NB4 (cell line): ENCODE results near the gene TRAT1.
"Not testable (repeated sequence)": the region's sequence is repeated elsewhere in the genome, so short reads cannot be mapped to it uniquely, and the experiment has no call there.

Experiments used
- DNase-seq: peaks from one replicate; pipeline ENCODE4 v3.0.0; 2010; ENCODE audit warnings: low read depth
- H3K4me3 ChIP-seq: one replicate; pipeline ENCODE4 v1.5.1; 2011; ENCODE audit warnings: mild to moderate bottlenecking, low read depth, low read length, moderate library complexity
- MYC ChIP-seq: IDR thresholded peaks from 2 replicates; pipeline ENCODE4 v1.6.1; 2011; ENCODE audit warnings: low read depth, low read length
- POLR2A ChIP-seq: IDR thresholded peaks from 2 replicates; pipeline ENCODE4 v1.6.1; 2011; ENCODE audit warnings: mild to moderate bottlenecking; ENCODE audit not compliant: insufficient read length; ENCODE audit errors: extremely low read depth
- TF ChIP-seq, protein P1 (sequence below): IDR thresholded peaks from 2 replicates; pipeline ENCODE4 v1.6.1; 2011; ENCODE audit warnings: low read depth, low read length
- TF ChIP-seq, protein P2 (sequence below): IDR thresholded peaks from one replicate; pipeline ENCODE4 v1.5.1; 2012; ENCODE audit warnings: low read depth, low read length

TRAT1 gene

DNA sequence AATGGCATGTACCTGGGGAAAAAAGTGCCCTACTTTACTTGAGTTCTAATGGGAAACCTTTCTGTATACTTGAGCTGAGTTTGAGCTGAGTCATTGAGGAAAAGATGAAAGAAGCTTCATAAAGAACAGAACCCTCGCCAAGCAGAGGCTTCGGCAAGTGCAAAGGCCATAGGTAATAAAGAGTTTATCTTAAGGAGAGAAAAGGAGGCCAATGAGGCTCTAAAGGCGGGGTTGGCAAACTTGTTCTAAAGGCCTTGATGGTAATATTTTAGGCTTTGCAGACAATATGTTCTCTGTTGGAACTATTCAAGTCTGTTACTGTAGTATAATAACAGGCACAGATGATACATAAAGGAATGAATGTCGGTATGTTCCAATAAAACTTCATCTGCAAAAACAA is 17.6 kb upstream of the TRAT1 start:
- DNase-seq = no peak
- H3K4me3 ChIP-seq = no peak overlapping the region
- no peak for TF ChIP-seq MYC
- TF ChIP-seq POLR2A = no peak
- TF ChIP-seq, protein P1, sequence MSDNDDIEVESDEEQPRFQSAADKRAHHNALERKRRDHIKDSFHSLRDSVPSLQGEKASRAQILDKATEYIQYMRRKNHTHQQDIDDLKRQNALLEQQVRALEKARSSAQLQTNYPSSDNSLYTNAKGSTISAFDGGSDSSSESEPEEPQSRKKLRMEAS = no peak
- TF ChIP-seq, protein P2, sequence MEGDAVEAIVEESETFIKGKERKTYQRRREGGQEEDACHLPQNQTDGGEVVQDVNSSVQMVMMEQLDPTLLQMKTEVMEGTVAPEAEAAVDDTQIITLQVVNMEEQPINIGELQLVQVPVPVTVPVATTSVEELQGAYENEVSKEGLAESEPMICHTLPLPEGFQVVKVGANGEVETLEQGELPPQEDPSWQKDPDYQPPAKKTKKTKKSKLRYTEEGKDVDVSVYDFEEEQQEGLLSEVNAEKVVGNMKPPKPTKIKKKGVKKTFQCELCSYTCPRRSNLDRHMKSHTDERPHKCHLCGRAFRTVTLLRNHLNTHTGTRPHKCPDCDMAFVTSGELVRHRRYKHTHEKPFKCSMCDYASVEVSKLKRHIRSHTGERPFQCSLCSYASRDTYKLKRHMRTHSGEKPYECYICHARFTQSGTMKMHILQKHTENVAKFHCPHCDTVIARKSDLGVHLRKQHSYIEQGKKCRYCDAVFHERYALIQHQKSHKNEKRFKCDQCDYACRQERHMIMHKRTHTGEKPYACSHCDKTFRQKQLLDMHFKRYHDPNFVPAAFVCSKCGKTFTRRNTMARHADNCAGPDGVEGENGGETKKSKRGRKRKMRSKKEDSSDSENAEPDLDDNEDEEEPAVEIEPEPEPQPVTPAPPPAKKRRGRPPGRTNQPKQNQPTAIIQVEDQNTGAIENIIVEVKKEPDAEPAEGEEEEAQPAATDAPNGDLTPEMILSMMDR = no peak

DNA sequence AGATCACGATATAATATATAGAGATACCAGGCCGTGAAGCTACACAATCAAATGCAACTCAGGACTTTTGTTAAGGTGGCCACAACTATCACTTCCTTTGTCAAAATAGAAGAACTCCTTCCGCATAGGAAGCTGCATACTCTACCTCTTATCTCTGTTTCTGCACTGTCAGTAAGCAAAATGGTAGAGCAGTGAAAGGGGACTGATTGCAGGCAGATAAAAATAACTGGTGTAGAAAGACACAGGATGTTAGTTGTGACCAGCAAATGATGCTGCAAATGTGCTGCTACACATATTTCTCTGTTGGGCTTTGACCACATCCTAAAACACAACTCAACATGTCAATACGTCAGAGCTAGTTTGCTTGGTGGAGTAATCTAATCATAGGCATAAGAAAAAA is 16.3 kb upstream of the TRAT1 start:
- no peak overlapping the region for H3K4me3 ChIP-seq
- DNase-seq = no peak
- TF ChIP-seq POLR2A = no peak
- no peak for TF ChIP-seq MYC
- TF ChIP-seq, protein P2 = no peak
- TF ChIP-seq, protein P1 = no peak

DNA sequence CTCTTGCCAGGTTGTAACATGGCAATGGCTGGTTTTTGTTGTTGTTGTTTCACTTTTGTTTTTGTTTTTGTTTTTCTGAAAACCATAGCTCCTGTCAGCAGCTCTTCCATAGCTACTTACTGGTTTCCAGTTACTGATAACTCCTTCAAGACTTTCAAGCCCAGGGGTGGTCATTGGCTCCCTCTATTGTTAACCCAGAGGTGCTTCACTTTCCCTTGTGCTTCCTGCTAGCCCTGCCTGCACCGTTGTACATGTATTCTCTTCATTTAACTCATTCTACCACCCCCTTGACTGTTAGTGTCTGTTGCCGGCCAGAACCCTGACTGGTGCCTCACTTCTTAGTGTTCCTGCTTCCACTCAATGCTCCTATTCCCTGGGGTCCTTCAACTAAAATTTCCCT is 4.2 kb upstream of the TRAT1 start:
- TF ChIP-seq, protein P1 = no peak
- TF ChIP-seq MYC (no peak), POLR2A (no peak)
- TF ChIP-seq, protein P2 = peak; percentile 9
- H3K4me3 ChIP-seq = no peak overlapping the region
- DNase-seq = peak; percentile 34

DNA sequence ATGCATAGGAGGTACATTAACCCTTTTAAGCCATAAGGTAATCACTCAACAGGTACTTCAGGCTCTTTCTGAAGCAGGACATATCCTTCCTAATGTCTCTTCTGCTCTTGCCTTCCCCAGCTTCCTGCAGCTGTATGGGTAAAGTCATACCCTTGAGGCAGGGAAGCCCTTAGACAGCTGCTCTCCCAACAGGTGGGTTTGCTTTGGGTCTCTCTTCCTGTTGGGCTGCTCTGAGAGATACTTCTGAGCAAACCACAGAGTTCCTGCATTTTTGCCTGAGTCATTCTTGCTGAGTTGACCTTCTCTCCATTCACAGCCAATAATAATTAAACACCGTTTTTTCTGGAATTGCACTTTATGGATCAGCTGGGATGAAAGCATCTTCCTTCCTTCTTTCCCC is 2.0 kb upstream of the TRAT1 start:
- TF ChIP-seq POLR2A = no peak
- TF ChIP-seq, protein P2 = no peak
- TF ChIP-seq MYC = no peak
- TF ChIP-seq, protein P1 = no peak
- DNase-seq = no peak
- no peak overlapping the region for H3K4me3 ChIP-seq

DNA sequence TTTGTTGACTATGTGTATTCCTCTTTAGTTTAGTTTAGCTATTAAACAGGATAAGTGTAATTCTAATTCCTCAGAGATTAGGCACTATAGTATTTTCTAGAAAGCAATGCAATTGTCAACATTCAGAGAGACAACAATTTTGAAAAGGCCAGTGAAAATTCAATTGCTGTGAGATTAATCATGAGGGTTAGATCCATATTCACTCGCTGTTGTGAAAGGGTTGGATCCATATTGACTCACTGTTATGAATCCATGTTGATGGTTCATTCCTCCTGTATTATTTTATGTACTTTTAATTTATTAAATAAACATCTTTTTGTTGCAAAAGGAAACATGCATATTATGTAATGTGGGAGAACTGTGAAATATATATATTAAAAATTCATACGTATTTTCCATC is 641 bp downstream of the TRAT1 start:
- TF ChIP-seq POLR2A (no peak), MYC (no peak)
- TF ChIP-seq, protein P2 = no peak
- TF ChIP-seq, protein P1 = no peak
- DNase-seq = no peak
- H3K4me3 ChIP-seq = no peak overlapping the region

DNA sequence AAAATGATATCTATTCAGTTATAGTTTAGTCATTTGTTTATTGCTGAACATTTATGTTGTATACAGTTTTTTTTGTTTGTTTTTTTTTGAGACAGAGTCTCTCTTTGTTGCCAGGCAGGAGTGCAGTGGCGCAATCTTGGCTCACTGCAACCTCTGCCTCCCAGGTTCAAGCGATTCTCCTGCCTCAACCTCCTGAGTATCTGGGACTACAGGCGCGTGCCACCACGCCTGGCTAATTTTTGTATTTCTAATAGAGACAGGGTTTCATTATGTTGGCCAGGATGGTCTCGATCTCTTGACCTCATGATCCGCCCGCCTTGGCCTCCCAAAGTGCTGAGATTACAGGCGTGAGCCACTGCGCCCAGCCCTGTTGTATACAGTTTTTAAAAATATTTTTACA is 1.2 kb downstream of the TRAT1 start:
- DNase-seq, H3K4me3 ChIP-seq: not testable (repeated sequence)
